ENCODE results near the gene LRRC74A.
"Not testable (repeated sequence)": the region's sequence is repeated elsewhere in the genome, so short reads cannot be mapped to it uniquely, and the experiment has no call there.

Gene LRRC74A

DNA sequence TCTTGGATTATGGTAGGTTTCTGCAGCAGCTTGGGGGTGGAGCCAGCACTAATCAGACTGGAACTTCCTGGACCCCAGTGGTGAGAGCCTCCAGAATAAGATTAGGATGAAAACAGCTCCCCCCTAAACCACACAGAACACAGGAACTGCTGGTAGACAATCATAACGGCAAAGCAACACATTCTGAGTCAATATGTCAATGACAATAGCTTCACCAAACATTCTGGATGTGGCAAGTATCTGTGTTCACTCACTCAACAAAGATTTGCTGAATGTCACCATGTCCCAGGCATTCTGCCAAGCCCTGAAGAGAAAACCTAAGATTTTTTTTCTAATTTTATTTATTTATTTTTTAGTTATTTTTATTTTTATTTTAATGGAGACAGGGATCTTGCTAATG lies 65.2 kb downstream of the LRRC74A start:
- no peak for DNase-seq (ENCODE audit: low spot score)

DNA sequence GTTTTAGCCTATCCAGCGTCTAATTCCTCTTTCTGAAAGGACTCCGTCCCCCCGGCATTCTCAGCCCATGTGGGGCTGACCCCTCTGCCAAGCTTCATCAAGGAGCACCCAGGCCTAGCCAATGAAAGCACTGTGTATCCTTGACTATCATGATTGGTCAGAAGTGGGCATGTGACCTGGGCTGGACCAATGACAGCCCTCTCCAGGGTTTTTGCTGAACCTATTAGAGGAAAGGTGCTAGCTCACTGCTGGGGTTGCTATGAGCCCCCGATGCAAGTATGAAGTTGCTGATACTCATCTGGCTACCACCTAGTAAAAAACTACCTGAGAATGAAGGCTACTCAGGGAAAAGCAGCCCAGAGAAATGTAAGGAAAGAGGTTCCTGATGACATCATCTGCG lies 68.1 kb downstream of the LRRC74A start:
- DNase-seq (ENCODE audit: low spot score), result no peak

DNA sequence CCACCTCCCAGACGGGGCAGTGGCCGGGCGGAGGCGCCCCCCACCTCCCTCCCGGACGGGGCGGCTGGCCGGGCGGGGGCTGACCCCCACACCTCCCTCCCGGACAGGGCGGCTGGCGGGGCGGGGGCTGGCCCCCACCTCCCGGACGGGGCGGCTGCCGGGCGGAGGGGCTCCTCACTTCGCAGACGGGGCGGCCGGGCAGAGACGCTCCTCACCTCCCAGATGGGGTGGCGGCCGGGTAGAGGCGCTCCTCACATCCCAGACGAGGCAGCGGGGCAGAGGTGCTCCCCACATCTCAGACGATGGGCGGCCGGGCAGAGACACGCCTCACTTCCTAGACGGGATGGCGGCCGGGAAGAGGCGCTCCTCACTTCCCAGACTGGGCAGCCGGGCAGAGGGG lies 71.8 kb downstream of the LRRC74A start:
- DNase-seq (ENCODE audit: low spot score), result not testable (repeated sequence)

DNA sequence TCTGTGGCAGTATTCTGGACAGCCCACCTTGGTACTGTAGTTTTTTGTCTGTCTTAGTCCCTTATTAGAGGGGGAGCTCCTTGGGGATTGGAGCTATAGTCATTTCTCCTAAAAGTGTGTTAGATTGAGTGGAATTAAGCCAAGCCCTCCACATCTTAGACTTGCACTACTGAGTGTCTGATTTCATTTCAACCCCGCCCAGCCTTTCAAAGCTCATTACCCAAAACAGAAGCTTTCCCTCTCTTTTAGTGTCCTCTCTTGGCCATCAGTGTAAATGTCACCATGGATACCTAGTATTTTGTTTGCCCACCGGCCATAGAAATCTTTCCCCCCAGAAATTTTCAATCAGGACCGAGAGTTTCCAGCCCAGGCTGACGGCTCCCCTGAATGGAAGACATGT lies 74.5 kb downstream of the LRRC74A start:
- no peak for DNase-seq (ENCODE audit: low spot score)

DNA sequence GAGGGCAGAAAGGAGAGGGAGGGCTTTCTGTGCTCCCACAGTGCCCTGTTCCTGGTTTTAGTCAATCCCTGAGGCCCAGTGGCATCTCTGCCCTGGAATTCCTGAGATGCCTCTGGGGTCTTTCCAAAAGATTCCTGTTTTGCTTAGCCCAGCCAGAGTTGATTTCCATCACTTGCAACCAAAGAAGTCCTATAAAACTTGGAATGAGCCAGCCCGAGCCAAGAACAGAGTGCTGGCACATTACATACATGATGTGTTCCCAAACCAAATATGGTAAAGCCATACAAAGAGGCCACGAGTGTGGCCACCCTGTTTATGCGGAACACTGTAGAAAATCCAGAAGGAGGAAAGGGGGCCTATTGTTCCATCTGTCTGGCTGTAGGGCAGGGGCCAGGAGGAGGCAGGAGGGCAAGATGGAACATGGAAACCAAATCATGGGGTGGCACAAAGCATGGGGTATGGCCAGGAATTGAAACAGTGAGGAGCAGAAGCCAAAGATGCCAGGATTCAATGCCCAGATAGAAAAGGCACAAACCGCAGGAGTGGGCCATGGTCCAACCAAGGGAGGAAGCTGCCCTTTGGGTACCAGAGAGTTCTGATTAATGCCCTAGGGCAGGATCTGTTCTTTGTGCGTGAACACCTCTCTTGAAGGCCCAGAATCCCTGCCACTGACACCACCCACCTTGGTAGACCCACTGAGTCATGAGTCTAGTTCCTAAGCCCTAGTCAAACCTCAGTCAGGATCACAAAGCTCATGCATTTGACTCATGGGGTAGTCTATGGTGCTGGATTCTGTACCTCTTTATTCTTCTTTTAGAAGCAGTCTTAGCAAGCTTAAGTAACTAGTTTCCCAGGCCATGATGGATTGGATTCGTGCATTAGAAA lies 75.2 kb downstream of the LRRC74A start:
- DNase-seq (ENCODE audit: low spot score), result no peak

DNA sequence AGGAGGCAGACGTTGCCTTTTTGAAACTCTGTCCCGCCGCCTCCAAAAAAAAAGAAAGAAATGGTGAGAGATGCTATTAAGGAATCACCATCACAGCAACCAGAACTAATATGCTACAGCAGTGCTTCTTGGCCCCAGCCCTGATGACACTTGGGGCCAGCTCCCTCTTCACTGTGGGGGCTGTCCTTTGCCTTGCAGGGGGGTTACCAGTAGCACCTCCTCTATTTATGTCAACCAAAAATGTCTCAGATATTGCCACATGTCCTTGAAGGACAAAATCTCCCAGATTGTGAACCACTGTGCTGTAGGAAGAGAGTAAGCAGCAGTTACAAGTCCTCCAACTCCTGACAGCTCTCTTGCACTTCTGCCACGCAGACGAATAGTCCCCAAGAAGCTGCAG lies 76.4 kb downstream of the LRRC74A start:
- no peak for DNase-seq (ENCODE audit: low spot score)

DNA sequence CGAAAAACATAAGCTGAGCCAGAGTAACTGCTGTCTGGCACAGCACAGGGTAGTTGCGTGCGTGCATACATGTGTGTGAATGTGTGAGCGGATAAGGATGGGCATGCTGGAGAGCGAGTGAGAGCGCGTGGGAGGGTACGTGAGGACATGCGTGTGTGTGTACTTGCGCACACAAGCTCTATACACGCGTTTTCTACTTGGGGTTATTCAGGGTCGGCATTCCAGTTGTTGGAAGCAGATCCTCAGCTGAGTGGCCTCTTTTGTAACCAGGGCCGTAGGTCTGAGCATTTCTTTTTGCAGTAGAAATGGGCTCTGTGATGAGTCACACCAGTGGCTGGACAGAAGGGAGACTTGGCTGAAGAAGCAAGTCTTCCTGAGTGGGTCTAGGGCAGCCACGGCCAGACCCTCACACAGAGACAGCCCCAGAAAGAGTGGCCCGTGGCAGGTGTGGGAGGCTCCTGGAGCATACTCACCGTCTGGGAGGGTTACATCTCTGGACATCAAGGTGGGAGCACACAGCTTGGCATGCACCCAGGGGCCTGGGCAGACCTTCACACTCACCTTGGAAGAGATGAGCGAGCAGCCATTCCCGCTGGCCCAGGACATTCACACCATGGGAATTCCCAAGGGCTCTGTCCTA lies 78.0 kb downstream of the LRRC74A start:
- peak; percentile 81 for DNase-seq (ENCODE audit: low spot score)

DNA sequence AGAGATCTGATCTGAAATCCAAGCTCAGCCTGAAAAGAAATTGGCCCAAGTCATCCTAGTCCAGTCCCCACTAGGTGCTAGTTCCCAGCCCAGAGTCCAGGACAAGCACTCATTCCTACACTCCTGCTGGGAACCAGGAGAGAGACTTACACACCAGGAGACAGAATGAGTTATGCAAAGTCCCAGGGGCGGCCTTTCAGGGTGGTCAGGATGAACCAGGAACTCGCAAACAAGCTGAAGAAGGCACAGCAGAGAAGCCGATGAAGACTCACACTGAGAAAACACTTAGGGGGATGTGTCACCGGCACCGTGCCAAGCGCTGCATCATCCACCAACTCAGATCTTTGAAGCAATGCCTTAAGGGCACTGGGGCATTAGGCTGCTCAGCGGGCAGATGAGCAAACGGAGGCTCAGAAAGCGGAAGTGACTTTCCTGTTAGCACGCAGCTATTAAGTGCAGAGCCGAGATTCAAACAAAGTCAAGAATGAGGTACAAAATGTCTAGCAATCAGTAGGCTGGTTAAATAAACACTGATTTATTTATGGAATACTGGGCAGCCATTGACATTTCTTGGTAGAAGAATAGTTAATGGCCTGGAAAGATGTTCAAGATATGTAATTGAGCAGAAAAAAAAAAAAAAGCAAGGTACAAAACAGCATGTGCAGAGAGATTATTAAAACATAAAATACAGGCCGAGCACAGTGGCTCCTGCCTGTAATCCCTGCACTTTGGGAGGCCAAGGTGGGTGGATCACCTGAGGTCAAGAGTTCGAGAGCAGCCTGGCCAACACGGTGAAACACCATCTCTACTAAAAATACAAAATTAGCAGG lies 78.7 kb downstream of the LRRC74A start:
- DNase-seq (ENCODE audit: low spot score), result peak; percentile 86

DNA sequence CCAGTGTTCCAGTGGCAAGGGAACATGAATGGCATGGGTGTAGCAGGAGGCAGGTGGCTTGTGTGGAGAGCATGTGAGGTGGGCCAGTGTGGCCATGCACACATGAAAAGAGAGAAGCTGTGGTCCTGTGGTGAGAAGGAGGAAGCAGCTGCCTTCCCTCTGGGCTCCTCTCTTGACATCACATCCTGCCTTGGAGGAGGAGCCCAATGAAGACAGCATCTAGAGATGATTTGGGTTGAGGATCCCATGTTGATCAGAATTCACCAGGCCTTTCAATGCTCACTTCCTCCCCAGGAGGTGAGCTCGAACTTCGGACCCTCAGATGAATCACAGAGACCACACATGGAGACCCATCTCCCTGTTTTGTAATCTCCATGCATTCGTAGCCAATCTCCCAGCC lies 82.6 kb downstream of the LRRC74A start:
- no peak for DNase-seq (ENCODE audit: low spot score)

DNA sequence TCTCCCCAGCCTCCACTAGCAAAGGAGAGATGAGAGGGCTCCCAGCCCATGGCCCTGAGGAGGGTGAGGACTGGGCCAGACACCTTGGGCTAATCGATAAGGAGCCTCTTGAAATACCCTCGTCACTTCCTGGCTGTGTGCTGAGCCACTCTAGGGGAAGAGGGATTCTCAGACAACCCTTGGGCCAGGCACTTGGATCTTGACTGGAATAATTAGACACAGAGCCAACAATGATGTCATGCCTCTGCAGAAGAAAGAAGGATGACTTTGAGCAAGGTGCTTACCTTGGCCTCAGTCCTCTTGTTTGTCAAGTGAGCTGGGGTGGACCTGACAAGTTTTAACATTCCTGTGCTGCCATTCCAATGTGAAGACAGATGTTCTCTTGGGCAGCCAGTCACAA lies 83.1 kb downstream of the LRRC74A start:
- DNase-seq (ENCODE audit: low spot score), result no peak

DNA sequence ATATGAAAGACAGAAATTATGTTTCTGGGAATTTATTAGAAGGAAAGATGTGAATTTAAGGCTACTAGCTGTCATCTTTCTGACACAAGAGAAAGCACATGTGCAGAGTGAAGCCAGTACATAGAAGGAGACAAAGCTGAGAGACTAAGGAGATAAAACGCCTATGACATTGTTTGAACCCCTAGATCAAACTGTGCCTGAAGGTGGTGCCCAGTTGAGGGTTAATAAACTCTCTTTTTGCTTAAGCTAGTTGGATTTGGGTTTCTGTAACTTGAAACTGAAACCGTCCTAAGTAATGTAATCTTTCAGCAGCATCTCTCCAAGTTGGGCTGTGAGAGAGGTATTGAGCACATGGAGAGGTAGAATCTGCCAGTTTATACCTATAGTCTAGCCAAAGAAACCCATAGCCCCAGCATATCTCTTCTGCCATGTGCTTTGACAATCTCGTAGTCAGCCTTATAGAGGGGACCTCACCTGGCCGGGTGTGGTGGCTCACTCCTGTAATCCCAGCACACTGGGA lies 84.2 kb downstream of the LRRC74A start:
- no peak for DNase-seq (ENCODE audit: low spot score)

DNA sequence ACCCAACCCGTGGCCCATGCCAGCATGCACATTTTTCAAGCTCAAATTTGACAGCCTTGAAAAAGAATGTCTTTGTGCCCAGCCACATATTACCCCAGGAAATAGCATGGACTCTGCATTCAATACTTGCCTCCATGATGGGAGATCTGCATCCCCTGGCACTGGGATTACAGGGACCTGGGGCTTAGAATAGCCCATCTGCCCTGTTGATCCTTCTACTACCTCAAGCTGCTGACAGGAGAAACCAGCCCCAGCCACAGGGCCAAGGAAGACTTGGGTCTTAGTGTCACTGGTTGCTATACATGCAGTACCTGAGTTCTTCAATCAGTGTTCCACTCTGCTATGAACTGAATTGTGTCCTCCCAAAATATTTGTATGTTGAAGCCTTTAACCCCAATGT lies 85.3 kb downstream of the LRRC74A start:
- no peak for DNase-seq (ENCODE audit: low spot score)

DNA sequence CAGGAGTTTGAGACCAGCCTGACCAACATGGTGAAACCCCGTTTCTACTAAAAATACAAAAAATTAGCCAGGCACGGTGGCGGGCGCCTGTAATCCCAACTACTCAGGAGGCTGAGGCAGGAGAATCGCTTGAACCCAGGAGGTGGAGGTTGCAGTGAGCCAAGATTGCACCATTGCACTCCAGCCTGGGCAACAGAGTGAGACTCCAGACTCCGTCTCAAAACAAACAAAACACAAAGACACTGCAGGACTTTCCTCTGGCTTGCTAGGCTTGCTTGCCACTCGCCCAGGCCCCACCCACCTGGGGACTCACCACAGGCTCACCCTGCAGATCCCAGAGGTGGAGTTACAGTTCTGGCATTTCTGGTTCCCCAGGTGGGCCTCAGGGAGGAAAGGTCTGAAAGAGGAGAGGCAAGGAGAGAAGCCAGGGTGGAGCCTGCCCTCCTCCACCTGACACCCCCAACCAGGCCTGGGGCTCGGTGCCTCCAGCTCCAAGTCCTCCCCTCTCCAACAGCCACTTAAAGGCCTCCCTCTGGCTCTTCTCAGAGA lies 88.4 kb downstream of the LRRC74A start:
- DNase-seq (ENCODE audit: low spot score), result not testable (repeated sequence)

DNA sequence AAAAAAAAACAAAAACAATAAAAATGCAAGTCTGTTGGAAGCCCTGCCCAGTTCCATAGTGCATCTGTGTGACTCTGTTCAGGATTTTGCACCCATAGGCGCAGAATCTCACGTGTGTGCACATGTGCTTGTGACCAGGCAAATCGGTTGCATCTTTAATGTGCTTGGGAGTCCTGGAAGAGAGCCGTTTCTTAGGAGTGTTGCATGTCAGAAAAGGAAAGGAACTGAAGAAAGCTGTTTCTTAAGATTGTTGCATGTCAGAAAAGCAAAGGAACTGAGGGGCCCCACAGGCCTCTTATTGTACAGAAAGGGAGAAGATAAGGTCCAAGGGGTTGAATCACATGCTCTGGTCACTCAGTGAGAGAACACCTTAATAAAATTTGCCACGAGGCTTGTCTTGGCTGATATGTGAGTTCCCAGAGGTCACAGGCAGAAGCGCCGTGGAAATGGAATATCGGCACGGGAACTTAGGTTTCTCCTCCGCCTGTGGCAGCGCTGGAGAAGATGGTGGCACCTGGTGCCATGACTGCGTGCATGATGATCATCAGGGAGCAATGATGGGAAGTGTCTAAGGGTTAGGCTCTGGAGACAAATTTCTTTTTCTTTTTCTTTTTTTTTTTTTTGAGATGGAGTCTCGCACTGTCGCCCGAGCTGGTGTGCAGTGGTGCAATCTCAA lies 90.0 kb downstream of the LRRC74A start:
- DNase-seq (ENCODE audit: low spot score), result no peak

DNA sequence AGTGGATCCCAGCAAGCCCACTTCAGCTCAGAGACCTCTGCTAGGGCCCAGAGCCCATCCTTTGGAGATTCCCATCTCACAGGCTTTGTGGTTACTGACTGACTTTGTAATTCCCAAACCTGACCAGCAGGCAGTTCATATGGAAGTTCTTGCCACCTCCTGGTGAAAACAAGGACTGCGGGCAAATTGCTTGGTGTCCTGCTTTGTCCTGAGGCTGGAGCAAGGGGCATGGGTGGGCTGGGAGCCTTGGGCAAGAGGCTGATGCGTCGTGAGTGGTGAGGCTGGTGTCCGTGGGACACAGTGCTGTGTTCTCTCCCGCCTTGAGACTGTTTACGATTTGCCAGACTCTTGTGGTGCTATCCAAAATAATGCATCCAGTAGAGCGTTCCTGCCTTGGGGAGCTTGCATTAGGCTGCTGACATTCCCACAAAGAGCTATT lies 91.0 kb downstream of the LRRC74A start:
- DNase-seq (ENCODE audit: low spot score), result peak; percentile 76

DNA sequence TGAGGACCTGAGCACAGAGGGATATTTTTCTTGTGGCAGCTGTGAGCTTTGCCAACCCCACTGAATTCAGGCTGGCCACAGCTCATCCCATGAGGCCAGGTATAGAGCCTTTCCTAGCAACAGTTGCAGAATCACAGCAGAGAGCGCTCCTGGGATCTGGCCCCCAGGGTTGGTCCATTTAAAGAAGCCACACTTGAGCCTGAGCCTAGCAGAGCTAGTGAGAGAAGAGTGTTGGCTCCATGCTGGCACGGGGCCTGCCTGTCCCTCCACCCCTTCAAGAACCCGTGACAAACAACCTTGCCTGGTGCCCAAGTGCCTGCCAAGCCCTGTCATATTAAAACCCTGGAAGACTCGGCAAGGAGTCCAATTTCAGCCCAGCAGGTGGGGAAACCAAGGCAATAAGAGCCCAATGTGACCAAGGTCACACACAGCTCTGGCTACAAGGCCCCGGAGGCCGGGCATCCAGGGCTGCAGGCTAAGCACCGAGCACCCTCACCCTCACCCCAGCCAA lies 91.6 kb downstream of the LRRC74A start:
- DNase-seq (ENCODE audit: low spot score), result no peak

DNA sequence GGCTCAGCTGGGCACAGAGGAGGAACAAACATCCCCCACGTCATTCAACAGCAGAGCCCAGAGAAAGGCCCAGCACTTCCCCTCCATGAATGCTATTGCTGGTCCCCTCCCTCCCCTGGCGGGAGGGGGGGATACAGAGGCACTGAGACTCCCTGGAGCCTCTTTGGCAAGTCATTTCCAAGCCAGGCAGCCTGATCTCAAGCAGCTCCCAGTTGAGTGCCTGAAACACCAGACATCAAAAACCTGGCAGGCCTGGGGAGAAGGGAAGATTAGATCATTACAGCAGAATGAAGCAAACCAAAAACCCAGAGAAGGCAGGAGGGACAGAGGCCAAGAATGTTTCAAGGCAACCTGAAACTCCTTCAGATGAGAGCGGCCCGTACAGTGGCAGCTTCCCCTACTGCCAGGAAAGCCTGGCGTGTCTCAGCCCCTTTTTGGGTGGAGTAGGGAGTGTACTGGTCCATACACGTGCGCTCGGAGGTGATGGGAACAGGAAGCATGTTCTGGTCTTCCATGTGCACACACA lies 92.1 kb downstream of the LRRC74A start:
- DNase-seq (ENCODE audit: low spot score), result peak; percentile 70

DNA sequence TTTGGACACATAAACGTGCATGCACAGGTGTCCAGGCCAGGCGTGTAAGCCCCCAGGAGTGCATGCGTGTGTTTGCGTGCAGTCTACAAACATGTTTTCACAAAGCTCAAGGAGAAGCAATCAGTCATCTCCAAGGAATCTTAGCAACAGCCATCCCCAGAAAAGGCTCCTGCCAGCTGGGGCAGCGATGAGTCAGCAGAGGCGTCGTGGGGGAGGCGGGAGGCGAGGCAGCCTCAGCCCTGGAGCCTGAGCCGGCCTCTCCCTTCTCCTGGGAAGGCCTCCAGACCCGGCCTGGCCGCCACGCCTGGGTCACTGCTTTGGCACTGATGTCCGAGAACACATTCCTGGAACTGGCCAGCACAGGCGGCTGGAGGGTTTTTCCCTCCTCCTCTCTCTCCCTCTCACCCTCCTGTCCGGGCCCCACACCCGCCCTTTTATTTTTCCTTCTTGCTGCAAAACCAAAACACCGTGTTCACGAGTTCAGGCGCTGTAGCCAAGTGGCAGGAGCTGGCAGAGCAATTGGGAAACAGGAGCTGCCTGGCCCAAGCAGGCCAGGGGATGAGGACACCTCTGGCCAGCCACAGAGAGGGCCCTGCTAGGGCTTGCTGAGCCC lies 92.7 kb downstream of the LRRC74A start:
- peak; percentile 96 for DNase-seq (ENCODE audit: low spot score)

All from hepatic stellate cell (primary cell).